SK-N-SH treated with all-trans-retinoic acid at 6 μM for 48 hours (cell line): Measurements from ENCODE around the gene AGAP1.

Source experiments
- BACH2 ChIP-seq: fragments of 250-450 bp; sonication (Bioruptor Pico); IDR thresholded peaks from 2 replicates; pipeline ENCODE4 v1.9.0; 2021; ENCODE audit warnings: mild to moderate bottlenecking, borderline replicate concordance
- TF ChIP-seq, protein P1 (sequence below): fragments of 250-450 bp; sonication (Bioruptor Pico); IDR thresholded peaks from 2 replicates; pipeline ENCODE4 v1.8.0; 2020; ENCODE audit warnings: mild to moderate bottlenecking, moderate library complexity, borderline replicate concordance

DNA sequence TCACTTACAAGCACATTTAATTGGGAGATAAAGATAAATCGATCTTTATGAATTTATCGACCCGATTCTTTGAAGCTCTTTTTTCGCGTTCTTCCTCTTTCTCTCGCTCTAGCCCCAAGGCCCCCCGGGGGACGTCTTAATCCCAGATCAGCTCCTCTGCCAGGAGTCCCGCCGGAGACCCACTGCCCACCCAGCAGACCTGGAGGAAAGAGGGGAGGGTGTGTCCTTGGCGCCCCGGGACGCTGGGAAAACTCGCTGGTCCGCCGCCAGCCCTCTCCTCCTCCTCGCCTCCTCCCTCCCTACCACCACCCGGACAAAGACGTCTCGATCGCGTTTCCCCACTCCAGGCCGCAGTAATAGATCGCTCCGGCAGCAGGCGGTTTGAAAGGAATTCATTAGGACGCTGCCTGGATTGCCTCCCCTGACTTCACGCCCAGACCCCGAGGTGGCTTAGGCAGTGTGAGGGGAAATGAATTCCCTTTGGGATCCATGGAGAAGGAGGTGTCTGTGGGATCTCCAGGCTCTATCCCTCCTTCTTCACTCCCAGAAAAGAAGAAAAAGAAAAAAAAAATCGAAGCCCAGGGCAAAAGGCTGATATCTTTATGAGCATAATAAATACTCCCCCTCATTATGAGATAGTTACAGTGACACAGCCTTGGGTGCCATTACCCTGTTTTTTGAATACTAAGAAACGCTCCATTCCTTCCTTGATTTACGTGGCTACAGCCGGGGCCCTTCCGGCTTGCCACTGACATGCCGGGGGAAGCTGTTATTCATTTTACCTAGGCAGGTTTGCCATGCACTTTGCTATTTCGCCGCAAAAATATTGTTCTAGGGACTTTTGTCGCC is 676.1 kb downstream of the AGAP1 start:
- TF ChIP-seq BACH2 (CRISPR knock-in tag) = no peak
- TF ChIP-seq, protein P1, sequence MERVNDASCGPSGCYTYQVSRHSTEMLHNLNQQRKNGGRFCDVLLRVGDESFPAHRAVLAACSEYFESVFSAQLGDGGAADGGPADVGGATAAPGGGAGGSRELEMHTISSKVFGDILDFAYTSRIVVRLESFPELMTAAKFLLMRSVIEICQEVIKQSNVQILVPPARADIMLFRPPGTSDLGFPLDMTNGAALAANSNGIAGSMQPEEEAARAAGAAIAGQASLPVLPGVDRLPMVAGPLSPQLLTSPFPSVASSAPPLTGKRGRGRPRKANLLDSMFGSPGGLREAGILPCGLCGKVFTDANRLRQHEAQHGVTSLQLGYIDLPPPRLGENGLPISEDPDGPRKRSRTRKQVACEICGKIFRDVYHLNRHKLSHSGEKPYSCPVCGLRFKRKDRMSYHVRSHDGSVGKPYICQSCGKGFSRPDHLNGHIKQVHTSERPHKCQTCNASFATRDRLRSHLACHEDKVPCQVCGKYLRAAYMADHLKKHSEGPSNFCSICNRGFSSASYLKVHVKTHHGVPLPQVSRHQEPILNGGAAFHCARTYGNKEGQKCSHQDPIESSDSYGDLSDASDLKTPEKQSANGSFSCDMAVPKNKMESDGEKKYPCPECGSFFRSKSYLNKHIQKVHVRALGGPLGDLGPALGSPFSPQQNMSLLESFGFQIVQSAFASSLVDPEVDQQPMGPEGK (CRISPR knock-in tag) = no peak
